HUES48 (cell line): ENCODE results near the gene UGDH.

Experiments used
- H3K27ac ChIP-seq: one replicate; pipeline ENCODE4 v1.7.0; 2013; ENCODE audit warnings: low read depth, low read length, inconsistent platforms
- H3K27me3 ChIP-seq: 2 replicates; pipeline ENCODE4 v1.6.1; 2013; ENCODE audit warnings: mild to moderate bottlenecking, low read length; ENCODE audit not compliant: control insufficient read depth, insufficient read depth
- H3K36me3 ChIP-seq: 2 replicates; pipeline ENCODE4 v1.6.1; 2013; ENCODE audit warnings: low read length; ENCODE audit not compliant: control insufficient read depth, insufficient read depth
- H3K4me1 ChIP-seq: 2 replicates; pipeline ENCODE4 v1.6.1; 2013; ENCODE audit warnings: mild to moderate bottlenecking, low read length; ENCODE audit not compliant: control insufficient read depth, insufficient read depth
- H3K4me3 ChIP-seq: 2 replicates; pipeline ENCODE4 v1.5.1; 2013; ENCODE audit warnings: mild to moderate bottlenecking, low read depth, low read length
- H3K9ac ChIP-seq: 2 replicates; pipeline ENCODE4 v1.6.1; 2013; ENCODE audit warnings: mild to moderate bottlenecking, low read depth, low read length, moderate library complexity
- H3K9me3 ChIP-seq: 2 replicates; pipeline ENCODE4 v1.6.1; 2013; ENCODE audit warnings: low read length; ENCODE audit not compliant: control insufficient read depth, insufficient read depth

The UGDH gene

DNA sequence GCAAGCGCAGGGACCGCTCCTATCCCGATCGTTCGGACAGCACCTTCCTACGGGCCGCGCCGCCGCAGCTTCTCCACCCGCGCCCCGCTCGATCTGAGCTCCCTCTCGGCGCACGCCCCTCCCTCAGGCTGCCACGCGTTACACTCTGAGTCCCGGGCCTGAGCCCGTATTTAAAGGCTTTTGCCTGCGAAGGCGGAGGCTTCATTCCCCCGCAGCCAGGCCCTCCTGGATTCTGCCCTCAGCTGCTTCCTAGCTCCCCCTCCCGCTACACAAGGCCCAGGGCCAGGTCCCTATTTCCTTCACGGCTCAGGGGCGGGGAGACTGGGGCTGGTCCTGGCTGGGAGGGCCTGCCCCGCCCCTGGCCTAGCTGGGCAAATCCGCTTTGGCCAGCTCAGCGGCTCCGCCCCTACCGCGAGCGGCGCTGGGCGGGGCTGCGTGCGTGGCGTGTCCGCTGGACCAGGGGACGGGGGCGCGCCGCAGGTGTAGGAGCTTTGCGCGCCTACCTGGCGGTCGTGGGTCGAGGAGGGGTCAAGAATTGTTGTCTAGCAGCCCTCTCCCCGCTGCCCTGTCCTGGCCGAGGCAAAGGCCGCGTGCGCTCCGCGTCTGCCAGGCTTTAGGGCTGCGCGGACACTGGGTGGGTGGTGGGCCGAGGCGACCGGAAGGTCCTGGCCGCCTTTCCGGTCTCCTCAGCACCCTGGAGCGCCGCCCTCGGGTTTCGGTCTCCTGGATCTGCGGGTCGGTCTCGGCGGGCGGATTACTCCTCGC, at the start of gene UGDH:
Gene UGDH (minus strand): TSS at position 144 of the 765 bp plus-strand sequence. CDS start 5,927 bp downstream, outside the sequence.
- Histone ChIP-seq H3K27me3 (no peaks in the 10 kb centered on the region), H3K4me3 (peak within 1 kb of the TSS; percentile 89), H3K9me3 (peaks cover 27% of the 10 kb centered on the region), H3K4me1 (peaks cover 14% of the 10 kb centered on the region), H3K36me3 (peaks cover 16% of the 10 kb centered on the region), H3K27ac (peak within 1 kb of the TSS; percentile 96), H3K9ac (peak within 1 kb of the TSS; percentile 86)

DNA sequence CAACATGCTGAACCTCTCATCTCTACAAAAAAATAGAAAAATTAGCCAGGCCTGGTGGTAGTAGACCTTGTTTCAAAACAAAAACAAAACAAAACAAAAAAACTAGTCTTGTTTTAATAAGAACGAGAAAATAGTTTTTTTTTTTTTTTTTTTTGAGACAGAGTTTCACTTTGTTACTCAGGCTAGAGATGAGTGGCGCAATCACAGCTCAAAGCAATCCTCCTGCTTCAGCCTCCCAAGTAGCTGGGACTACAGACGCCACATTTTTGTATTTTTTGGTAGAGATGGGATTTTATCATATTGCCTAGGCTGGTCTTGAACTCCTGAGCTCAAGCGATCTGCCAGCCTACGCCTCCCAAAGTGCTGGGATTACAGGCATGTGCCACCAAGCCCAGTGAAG, 47.7 kb upstream of the UGDH start:
- Histone ChIP-seq H3K4me1 (no peaks in the 10 kb centered on the region), H3K27ac (no peak overlapping the region), H3K4me3 (no peak overlapping the region), H3K27me3 (no peaks in the 10 kb centered on the region), H3K36me3 (0 out of 2 replicates have a peak, but pooled peaks cover 4% of the 10 kb centered on the region), H3K9ac (no peak overlapping the region), H3K9me3 (no peaks in the 10 kb centered on the region)

- H3K4me1 ChIP-seq: no peaks in the 10 kb centered on the region
- no peak overlapping the region for H3K27ac ChIP-seq
- H3K36me3 ChIP-seq: 0 out of 2 replicates have a peak, but pooled peaks cover 4% of the 10 kb centered on the region
- H3K9me3 ChIP-seq: no peaks in the 10 kb centered on the region
- no peak overlapping the region for H3K9ac ChIP-seq
- no peak overlapping the region for H3K4me3 ChIP-seq
- no peaks in the 10 kb centered on the region for H3K27me3 ChIP-seq
Measured at GRCh38 chr4:39571504-39571903, 44.3 kb upstream of the UGDH start.

- Histone ChIP-seq H3K9me3 (0 out of 2 replicates have a peak, but pooled peaks cover 3% of the 10 kb centered on the region), H3K9ac (no peak overlapping the region), H3K27ac (no peak overlapping the region), H3K36me3 (0 out of 2 replicates have a peak, but pooled peaks cover 4% of the 10 kb centered on the region), H3K4me3 (no peak overlapping the region), H3K4me1 (no peaks in the 10 kb centered on the region), H3K27me3 (no peaks in the 10 kb centered on the region)
Measured at GRCh38 chr4:39571054-39571453, 43.8 kb upstream of the UGDH start.

- Histone ChIP-seq H3K36me3 (0 out of 2 replicates have a peak, but pooled peaks cover 7% of the 10 kb centered on the region), H3K9ac (no peak overlapping the region), H3K9me3 (peaks cover 8% of the 10 kb centered on the region; the same call in 1 of the 2 replicates), H3K4me1 (no peaks in the 10 kb centered on the region), H3K27ac (no peak overlapping the region), H3K4me3 (no peak overlapping the region), H3K27me3 (no peaks in the 10 kb centered on the region)
Measured at GRCh38 chr4:39569209-39569608, 42.0 kb upstream of the UGDH start.

DNA sequence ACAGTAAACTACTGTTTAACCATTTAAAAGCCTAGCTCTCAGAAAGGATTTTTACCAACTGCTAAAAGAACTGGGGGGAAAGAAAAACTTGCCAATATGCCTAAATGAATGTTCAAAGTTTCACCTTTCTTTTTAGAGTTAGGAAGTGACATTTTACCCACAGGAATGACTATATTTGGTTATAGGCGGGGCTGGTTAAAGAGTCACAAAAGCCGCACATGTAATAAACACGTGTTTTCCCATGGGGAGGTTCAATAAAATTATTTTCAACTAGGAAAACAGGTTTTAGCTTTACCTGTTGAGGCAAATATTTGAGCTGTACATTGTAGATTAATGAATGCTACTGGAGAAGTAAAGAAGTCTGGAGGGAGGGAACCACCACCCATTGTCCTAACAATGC, 41.6 kb upstream of the UGDH start:
- no peak overlapping the region for H3K9ac ChIP-seq
- H3K27ac ChIP-seq: no peak overlapping the region

DNA sequence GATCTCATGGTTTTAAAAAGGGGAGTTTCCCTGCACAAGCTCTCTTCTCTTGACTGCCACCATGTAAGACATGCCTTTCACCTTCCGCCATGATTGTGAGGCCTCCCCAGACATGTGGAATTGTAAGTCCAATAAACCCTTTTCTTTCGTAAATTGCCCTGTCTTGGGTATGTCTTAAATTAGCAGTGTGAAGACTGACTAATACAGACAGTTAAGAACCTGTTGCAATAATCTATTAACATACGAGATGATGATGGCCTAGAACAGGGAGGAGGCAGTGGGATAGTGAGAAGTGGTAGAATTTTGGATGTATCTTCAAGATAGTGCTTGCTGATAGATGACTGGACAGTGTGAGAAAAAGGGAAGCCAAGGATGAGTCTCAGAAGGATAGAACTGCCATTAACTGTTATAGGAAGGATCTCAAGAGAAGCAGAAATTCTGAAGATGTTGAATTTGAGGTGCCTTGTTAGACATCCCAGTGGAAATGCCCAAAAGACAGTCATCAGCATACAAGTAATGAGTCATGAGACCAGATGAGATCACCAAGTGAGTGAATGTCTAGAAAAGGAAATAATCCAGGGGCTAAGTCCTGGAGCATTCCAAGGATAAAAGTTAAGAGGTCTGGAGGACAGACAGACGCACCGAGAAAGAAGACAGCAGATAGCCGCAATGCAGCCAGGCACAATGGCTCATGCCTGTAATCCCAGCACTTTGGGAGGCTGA, 38.8 kb upstream of the UGDH start:
- Histone ChIP-seq H3K4me3 (no peak overlapping the region), H3K4me1 (peaks cover 4% of the 10 kb centered on the region; the same call in 1 of the 2 replicates), H3K9ac (no peak overlapping the region), H3K9me3 (peaks cover 8% of the 10 kb centered on the region; the same call in 1 of the 2 replicates), H3K27ac (no peak overlapping the region), H3K36me3 (peaks cover 10% of the 10 kb centered on the region; the same call in 1 of the 2 replicates), H3K27me3 (no peaks in the 10 kb centered on the region)

More for the DNA sequence above, 41.6 kb upstream of the UGDH start:
- peaks cover 8% of the 10 kb centered on the region; the same call in 1 of the 2 replicates for H3K9me3 ChIP-seq
- H3K4me3 ChIP-seq: no peak overlapping the region
- no peaks in the 10 kb centered on the region for H3K4me1 ChIP-seq
- no peaks in the 10 kb centered on the region for H3K27me3 ChIP-seq
- 0 out of 2 replicates have a peak, but pooled peaks cover 7% of the 10 kb centered on the region for H3K36me3 ChIP-seq

DNA sequence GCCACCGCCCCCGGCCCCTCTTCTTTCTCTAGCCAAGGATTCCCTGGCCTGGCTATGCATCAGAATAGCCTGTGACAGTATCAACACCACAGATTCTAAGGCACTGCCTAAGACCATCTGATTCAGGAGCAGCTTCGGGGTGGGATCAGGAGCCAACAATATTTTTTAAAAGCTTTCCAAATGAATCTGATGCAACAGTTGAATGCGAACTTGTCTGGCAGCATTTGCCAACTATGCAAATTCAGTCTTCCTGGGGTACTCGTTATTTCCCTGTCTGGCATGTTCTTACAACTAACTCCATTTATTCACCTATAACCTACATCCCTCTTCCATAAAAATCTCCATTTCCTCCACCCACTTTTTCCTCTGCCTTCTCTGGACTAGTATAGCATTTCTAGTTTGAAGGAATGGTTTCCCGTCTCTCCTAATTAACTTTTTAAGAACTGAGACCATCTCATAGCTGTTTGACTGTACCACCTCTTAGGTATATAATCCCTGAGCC, 36.2 kb upstream of the UGDH start:
- Histone ChIP-seq H3K4me3 (no peak overlapping the region), H3K4me1 (peaks cover 4% of the 10 kb centered on the region; the same call in 1 of the 2 replicates), H3K27me3 (no peaks in the 10 kb centered on the region), H3K27ac (no peak overlapping the region), H3K9me3 (peaks cover 8% of the 10 kb centered on the region; the same call in 1 of the 2 replicates), H3K36me3 (peaks cover 6% of the 10 kb centered on the region; the same call in 1 of the 2 replicates), H3K9ac (no peak overlapping the region)

DNA sequence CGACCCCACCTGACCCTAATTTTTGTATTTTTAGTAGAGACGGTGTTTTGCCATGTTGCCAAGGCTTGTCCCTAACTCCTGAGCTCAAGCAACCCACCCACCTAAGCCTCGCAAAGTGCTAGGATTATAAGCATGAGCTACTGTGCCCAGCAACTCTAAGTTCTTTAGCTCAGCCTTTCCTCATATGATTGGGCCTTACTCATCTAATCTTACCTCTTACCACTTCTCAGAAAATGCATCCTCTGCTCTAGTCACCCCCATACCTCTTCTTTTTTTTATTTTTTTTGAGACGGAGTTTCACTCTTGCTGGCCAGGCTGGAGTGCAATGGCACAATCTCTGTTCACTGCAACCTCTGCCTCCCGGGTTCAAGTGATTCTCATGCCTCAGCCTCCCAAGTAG, 35.6 kb upstream of the UGDH start:
- Histone ChIP-seq H3K9me3 (peaks cover 8% of the 10 kb centered on the region; the same call in 1 of the 2 replicates), H3K4me3 (no peak overlapping the region), H3K4me1 (peaks cover 4% of the 10 kb centered on the region; the same call in 1 of the 2 replicates), H3K36me3 (peaks cover 6% of the 10 kb centered on the region; the same call in 1 of the 2 replicates), H3K27me3 (no peaks in the 10 kb centered on the region), H3K9ac (no peak overlapping the region), H3K27ac (no peak overlapping the region)

GRCh38 chr4:39559626-39560025, 32.4 kb upstream of the UGDH start:
- Histone ChIP-seq H3K27ac (no peak overlapping the region), H3K4me1 (peaks cover 4% of the 10 kb centered on the region; the same call in 1 of the 2 replicates), H3K4me3 (no peak overlapping the region), H3K9me3 (no peaks in the 10 kb centered on the region), H3K36me3 (peaks cover 6% of the 10 kb centered on the region; the same call in 1 of the 2 replicates), H3K9ac (no peak overlapping the region), H3K27me3 (no peaks in the 10 kb centered on the region)
